GM21515 (cell line): ENCODE measurements around the gene GSDMA.
A peak's percentile ranks its signal among the peaks of the same experiment; 100 is the strongest.

Source experiments
- ATAC-seq: cut with Tn5 transposase; IDR thresholded peaks from one replicate; pipeline ENCODE4 v1.9.1; 2021; ENCODE audit not compliant: unreplicated experiment

GSDMA gene

GRCh38 chr17:39962642-39963220 lies at the start of gene GSDMA:
Gene GSDMA (plus strand): TSS chr17:39963004. CDS start chr17:39965688, 2,684 bp downstream.
- no peak for ATAC-seq

- no peak for ATAC-seq
Observed at GRCh38 chr17:39913989-39914388, 48.8 kb upstream of the GSDMA start.

- ATAC-seq, result no peak
Observed at GRCh38 chr17:39915559-39915958, 47.2 kb upstream of the GSDMA start.

- ATAC-seq, result no peak
Observed at GRCh38 chr17:39916918-39917317, 45.9 kb upstream of the GSDMA start.

GRCh38 chr17:39919087-39919683 lies 43.6 kb upstream of the GSDMA start:
- ATAC-seq, result no peak

GRCh38 chr17:39920218-39921210 lies 42.3 kb upstream of the GSDMA start:
- ATAC-seq, result no peak

GRCh38 chr17:39921323-39921722 lies 41.5 kb upstream of the GSDMA start:
- no peak for ATAC-seq

- ATAC-seq, result no peak
Observed at GRCh38 chr17:39922006-39922405, 40.8 kb upstream of the GSDMA start.

GRCh38 chr17:39923230-39923629 lies 39.6 kb upstream of the GSDMA start:
- no peak for ATAC-seq

- no peak for ATAC-seq
Observed at GRCh38 chr17:39923836-39924690, 38.7 kb upstream of the GSDMA start.

- no peak for ATAC-seq
Observed at GRCh38 chr17:39924691-39925055, 38.1 kb upstream of the GSDMA start.

- no peak for ATAC-seq
Observed at GRCh38 chr17:39925282-39926134, 37.3 kb upstream of the GSDMA start.

GRCh38 chr17:39926135-39926587 lies 36.6 kb upstream of the GSDMA start:
- ATAC-seq, result no peak

- peak; percentile 13 for ATAC-seq
Observed at GRCh38 chr17:39926588-39927100, 36.2 kb upstream of the GSDMA start.

GRCh38 chr17:39927101-39927928 lies 35.5 kb upstream of the GSDMA start, which contains the start of the genes LRRC3C and ORMDL3:
Gene LRRC3C (plus strand): TSS chr17:39927732. CDS start chr17:39941524, 13,792 bp downstream.
Gene ORMDL3 (minus strand): TSS chr17:39927601. CDS start chr17:39924203, 3,398 bp downstream.
- ATAC-seq, result peak; percentile 72

- peak; percentile 17 for ATAC-seq
Observed at GRCh38 chr17:39927929-39928857, 34.6 kb upstream of the GSDMA start.

- no peak for ATAC-seq
Observed at GRCh38 chr17:39928858-39929645, 33.8 kb upstream of the GSDMA start.
